HG03354 (cell line): Measurements from ENCODE around the gene CALML5.
"Not testable (repeated sequence)": the region's sequence is repeated elsewhere in the genome, so short reads cannot be mapped to it uniquely, and the experiment has no call there.

Experiments used
- ATAC-seq: cut with Tn5 transposase; IDR thresholded peaks from one replicate; pipeline ENCODE4 v1.9.1; 2021; ENCODE audit warnings: mild to moderate bottlenecking; ENCODE audit not compliant: unreplicated experiment, poor library complexity, severe bottlenecking

CALML5 gene

DNA sequence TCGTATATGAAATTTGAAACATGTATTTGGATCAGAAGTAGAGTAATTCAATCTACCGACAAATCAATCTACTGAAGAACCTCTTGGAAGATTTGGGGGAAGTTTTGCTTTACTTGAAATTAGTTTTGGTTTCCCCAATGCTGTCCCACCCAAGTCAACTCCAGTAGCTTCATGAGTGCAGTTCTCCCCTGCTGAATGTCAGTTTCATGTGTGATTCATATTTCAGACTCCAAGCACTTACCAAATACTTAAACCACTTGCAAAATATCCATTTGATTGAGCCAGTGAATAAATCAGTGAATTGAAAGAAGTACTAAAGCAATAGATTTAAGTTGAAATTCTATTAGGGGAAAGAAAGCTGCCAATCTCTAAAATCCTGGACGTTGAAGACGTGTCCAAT lies 9.3 kb downstream of the CALML5 start:
- ATAC-seq, result no peak

DNA sequence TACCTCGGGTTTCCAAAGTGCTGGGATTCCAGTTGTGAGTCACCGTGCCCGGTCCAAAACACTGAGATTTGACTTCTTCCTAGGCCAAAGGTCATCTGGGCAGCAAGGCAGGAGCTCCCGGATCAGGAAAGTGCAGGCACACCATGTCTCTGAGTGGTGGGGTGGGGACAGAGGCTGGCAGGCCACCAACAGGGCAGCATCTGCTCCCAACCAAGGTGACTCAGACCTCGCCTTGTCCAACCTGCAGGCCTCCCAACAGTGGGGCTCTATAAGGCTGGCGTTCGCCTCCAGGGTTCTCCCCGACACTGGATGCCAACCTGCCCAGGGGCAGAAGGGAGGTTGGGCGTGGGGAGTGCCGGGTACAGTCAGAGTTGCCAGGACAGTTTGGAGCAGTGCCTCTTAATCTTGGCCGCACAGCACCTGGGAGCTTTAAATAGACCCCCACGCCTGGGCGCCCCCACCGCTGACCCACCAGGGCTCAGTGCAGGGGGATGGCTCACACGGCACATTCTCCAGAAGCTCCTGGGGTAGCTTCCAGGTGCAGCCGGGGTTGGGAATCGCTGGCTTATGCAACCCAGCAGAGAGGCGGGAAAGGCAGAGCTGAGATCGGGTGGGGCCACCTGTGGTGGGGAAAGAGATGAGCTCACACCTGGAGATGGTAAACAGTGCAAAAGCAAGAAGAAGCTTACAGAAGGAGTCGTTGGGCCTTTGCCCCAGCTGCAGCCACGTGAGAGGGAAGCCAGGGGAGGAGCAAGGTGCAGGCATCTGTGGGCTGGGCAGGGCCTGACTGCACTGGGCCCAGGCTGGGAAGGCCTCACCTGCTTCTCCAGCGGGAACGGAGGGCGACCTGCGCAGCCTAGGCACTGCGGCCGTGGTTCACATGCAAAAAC lies 10.9 kb downstream of the CALML5 start:
- no peak for ATAC-seq

DNA sequence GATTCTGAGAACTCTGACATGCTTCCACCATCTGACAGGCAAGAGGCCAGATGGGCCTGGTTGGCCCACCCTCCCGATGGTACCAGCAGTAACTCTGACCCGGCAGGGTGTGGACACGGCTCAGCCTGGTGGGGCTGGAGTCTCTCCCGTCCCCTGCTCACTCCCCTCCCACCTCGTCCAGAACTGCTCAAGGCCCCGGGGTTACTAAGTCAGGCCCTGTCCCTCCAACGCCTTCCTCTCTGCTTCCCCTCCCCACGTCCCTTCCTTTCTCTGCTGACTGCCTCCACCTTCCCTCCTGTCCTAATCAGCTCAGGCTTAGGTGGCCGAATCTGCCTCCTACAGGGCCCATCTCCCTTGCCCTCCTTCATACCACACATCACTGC lies 12.5 kb downstream of the CALML5 start:
- no peak for ATAC-seq

GRCh38 chr10:5485948-5486852 lies 13.2 kb downstream of the CALML5 start:
- ATAC-seq, result no peak

DNA sequence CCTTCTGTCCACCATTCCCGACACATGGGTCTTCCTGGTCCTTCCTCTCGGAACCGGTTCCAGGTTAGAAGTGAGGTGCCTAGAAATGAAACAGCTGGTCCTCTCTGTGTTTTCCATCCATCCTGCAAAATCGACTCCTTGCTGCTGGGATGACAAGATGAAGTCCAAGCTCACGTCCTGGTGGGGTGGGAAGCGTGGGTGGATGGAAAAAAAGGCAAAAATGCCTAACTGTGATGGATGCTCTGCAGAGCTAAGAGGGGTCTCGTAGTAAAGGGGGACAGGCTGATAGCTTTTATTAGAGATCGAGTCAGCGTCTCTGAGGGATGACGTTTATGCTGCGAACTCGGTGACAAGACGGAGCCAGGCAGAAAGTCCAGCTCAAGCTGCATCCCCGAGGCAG lies 14.1 kb downstream of the CALML5 start:
- ATAC-seq, result no peak

GRCh38 chr10:5484205-5484604 lies 15.2 kb downstream of the CALML5 start:
- no peak for ATAC-seq

GRCh38 chr10:5482016-5482415 lies 17.4 kb downstream of the CALML5 start:
- ATAC-seq, result no peak

- ATAC-seq, result no peak
Measured at GRCh38 chr10:5481121-5481520, 18.2 kb downstream of the CALML5 start.

DNA sequence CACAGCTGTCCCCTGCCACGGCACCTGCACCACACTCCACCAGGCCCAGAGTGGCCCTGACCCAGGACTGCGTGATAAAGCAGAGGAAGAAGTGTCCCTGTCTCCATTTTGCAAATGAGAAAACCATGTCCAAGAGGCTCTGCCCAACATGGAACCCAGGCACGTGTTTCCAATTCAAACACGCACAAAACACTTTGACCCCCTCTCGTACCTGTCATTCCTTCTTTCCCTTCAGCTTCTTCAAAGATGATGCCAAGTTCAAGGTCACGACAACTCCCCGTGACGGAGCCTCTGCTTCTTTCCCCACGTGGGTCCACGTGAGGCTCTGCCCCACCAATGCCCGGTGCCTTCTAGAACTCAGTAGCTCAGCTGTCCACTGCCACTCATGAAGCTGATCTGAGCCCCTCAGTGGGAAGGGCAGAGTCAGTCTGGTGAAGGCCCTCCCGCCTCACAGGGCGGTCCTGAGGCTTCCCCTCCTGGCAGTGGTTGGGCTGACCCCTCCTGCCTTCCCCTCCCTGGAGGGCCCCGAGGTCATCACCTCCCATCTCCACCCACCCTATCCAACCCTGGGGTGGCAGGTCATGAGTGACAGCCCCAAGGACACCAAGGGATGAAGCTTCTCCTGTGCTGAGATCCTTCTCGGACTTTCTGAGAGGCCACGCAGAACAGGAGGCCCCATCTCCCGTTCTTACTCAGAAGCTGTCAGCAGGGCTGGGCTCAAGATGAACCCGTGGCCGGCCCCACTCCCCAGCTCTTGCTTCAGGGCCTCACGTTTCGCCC lies 19.0 kb downstream of the CALML5 start:
- no peak for ATAC-seq

DNA sequence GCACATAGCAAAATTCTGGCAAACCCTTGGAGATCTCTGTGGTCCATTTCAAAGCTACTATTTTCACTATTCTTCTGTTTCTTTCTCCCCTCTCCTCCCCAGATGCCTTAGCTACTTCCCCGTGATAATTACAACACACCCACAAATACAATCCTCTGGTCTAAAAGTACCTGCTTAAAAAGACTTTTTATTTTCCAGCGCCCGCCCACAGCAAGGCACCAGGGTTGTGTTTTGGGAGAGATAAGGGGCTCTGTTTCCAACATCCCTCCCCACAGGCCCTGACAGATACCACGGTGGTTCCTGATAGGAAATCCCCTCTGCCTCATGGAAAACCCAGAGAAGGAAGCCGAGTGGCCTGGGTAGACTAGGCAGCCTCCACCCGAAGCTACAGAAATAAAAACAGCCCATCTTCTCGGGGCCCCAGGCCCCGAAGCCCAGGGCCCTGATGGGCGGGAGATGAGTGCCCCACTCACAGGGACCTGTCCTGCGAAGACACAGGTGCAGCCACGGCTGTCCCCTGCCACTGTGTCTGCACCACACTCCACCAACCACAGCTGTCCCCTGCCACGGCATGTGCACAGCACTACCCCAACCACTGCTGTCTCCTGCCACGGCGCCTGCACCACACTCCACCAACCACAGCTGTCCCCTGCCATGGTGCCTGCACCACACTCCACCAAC lies 19.7 kb downstream of the CALML5 start:
- no peak for ATAC-seq

- ATAC-seq, result no peak
Measured at GRCh38 chr10:5478694-5479305, 20.6 kb downstream of the CALML5 start.

- no peak for ATAC-seq
Measured at GRCh38 chr10:5477948-5478693, 21.2 kb downstream of the CALML5 start.

DNA sequence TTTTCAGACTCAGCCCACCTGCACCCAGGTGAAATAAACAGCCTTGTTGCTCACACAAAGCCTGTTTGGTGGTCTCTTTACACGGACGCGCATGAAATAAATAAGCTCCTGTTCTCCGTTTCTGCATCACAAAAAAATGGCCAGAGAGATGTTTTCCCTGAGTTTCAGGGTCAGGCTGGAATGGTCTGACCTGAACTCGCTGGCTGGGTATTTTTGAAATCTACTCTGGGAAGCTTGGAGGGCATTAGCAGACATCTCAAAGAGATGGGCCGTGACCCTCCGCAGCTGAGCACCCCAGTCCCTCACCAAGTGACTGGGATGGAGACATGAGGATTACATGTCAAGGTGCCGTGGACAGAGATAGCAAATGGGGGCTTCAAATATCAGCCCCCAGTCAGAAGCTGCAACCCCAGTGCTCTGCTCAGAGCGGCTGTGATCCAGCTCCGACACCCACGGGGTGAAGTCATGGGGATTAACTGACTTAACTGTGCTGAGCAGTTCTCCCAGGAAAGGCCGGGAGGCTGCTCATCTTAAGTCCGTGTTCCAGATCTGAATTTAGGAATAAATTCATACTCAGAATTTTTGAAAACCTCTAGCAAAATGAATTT lies 22.3 kb downstream of the CALML5 start:
- no peak for ATAC-seq

- not testable (repeated sequence) for ATAC-seq
Measured at GRCh38 chr10:5475974-5476807, 23.2 kb downstream of the CALML5 start.

- not testable (repeated sequence) for ATAC-seq
Measured at GRCh38 chr10:5475088-5475487, 24.3 kb downstream of the CALML5 start.

DNA sequence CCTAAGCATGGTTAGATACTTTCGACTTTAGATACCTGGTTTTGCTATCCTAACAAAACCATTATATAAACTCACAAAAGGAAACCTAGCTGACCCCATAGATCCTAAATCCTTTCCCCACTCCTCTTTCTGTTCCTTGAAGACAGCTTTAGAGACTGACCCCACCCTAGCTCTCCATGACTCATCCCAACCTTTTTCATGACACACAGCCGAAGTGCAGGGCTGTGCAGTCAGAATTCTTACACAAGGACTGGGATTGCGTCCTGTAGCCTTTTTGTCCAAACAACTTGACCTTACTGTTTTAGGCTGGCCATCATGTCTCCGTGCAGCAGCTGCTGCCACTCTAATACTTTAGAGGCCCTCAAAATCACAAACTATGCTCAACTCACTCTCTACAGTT lies 24.7 kb downstream of the CALML5 start:
- not testable (repeated sequence) for ATAC-seq

DNA sequence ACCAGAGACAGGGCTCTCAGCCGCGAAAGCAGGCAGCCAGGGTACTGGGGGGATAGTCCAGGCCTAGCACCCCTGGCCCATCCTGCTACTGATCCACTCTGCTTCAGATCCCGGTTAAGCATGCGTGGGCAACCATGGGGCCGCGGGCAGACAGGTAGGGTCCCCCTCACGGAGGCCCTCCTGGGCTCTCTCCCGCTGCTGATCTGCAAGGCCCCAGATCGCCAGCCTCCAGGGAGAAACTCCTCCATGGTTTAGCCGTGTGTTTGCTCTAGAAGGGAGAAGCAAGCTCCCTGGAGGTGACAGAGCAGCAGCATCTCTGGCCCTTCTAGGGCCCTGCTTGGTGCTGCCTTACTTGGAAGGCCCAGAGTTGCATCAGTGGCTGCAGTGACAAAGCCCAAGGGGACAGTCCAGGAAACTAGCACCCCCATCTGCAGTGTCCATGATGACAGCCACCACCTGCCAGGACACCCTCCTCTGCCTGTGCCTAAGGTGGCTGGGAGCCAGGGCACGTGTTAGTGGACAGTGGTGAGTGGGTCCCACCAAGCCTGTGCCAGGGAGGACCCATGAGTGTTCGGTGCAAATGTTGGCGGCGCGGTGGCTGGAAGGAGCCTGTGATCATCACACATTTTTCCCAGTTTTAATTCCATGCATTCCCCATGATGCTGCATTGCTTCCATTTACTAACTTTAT lies 29.2 kb downstream of the CALML5 start:
- no peak for ATAC-seq
